HepG2 (cell line): Measurements from ENCODE around the gene AKR1A1. TPM values are rescaled to one million over a fixed set of nuclear protein-coding genes. Genes with fewer than 3 reads are reported as not detected.

Experiments used
- ATAC-seq: fragments of 200-7000 bp; cut with Tn5 transposase; 3 replicates; pipeline ENCODE4 v1.9.1; 2020; ENCODE audit warnings: mild to moderate bottlenecking, moderate library complexity
- BruUV-seq: library from RNA; stranded (reverse); fragments of 400-500 nt; replicated peaks from 2 replicates; lab custom pipeline; 2021; lab: Mats Ljungman, UMichigan
- CTCF ChIA-PET: fragments of 300-600 bp; formaldehyde crosslinking; extraction: SDS; loops from one replicate; lab custom pipeline; 2021; ENCODE audit warnings: low total read pairs, inconsistent platforms, low intra/inter-chr PET ratio; lab: Yijun Ruan, JAX
- POLR2A ChIA-PET: fragments of 350-600 bp; sonication (Branson Sonifier 250); formaldehyde crosslinking; loops from one replicate; lab custom pipeline; 2020; ENCODE audit warnings: antibody characterized with exemption, inconsistent platforms; lab: Yijun Ruan, JAX
- DNase-seq: peaks from one replicate; pipeline ENCODE4 v3.0.0-alpha.2; 2015; ENCODE audit warnings: low spot score
- FAIRE-seq: peaks from 3 replicates; lab custom pipeline; 2011; peaks lifted over from hg19 to GRCh38; lab: Jason Lieb, UNC
- H2AFZ ChIP-seq: one replicate; pipeline ENCODE4 v1.6.1; 2011; ENCODE audit warnings: low read length, inconsistent platforms
- H3K27ac ChIP-seq: fragments of 300-600 bp; 3 replicates; pipeline ENCODE4 v1.8.0; 2011; ENCODE audit warnings: mixed run types, mild to moderate bottlenecking, mixed read lengths, low read length, inconsistent platforms; ENCODE audit not compliant: insufficient read depth; ENCODE audit errors: extremely low read length
- H3K27me3 ChIP-seq, 2 experiments: fragments of 200-600 bp in 1 of 2; 2 replicates in 1 of 2; 3 replicates in 1 of 2; pipeline versions ENCODE4 v1.6.0 to v1.8.0; 2011; ENCODE audit warnings: low read length in 2 of 2, mild to moderate bottlenecking in 2 of 2, moderate library complexity in 2 of 2, inconsistent platforms in 1 of 2; ENCODE audit not compliant: insufficient read depth in 2 of 2, control insufficient read depth in 1 of 2
- H3K36me3 ChIP-seq, 2 experiments: fragments of 200-600 bp in 1 of 2; replicated peaks in 1 of 2; 2 replicates in 1 of 2; 3 replicates in 1 of 2; pipeline versions ENCODE4 v1.5.1 to v1.8.0; 2011; ENCODE audit warnings: low read length in 2 of 2, inconsistent platforms in 1 of 2; ENCODE audit not compliant: insufficient read depth in 2 of 2, control insufficient read depth in 1 of 2
- H3K4me1 ChIP-seq: 2 replicates; pipeline ENCODE4 v1.5.1; 2012; ENCODE audit warnings: low read length, inconsistent platforms; ENCODE audit not compliant: insufficient read depth
- H3K4me2 ChIP-seq: 2 replicates; pipeline ENCODE4 v1.6.0; 2011; ENCODE audit warnings: low read depth, low read length, inconsistent platforms
- H3K4me3 ChIP-seq, 3 experiments: fragments of 200-600 bp in 1 of 3; sonication (generic), shearing (Covaris generic) in 1 of 3; replicated peaks in 1 of 3; 2 replicates each; pipeline ENCODE4 v1.5.1; 2011 to 2016; ENCODE audit warnings: low read length in 3 of 3, inconsistent platforms in 2 of 3, low read depth in 2 of 3, mild to moderate bottlenecking in 2 of 3, control low read depth in 1 of 3, mixed read lengths in 1 of 3; ENCODE audit not compliant: insufficient read depth in 1 of 3
- H3K79me2 ChIP-seq: one replicate; pipeline ENCODE4 v1.6.1; 2011; ENCODE audit warnings: low read length, inconsistent platforms; ENCODE audit not compliant: insufficient read depth
- H3K9ac ChIP-seq: 2 replicates; pipeline ENCODE4 v1.6.0; 2011; ENCODE audit warnings: mild to moderate bottlenecking, low read depth, low read length, inconsistent platforms; ENCODE audit not compliant: insufficient read depth
- H3K9me3 ChIP-seq: 2 replicates; pipeline ENCODE4 v1.5.1; 2012; ENCODE audit warnings: mild to moderate bottlenecking, low read length
- H4K20me1 ChIP-seq: 2 replicates; pipeline ENCODE4 v1.6.0; 2011; ENCODE audit warnings: inconsistent platforms, mild to moderate bottlenecking, low read length, moderate library complexity; ENCODE audit not compliant: insufficient read depth
- JUN ChIP-seq: sonication (generic); formaldehyde crosslinking; IDR thresholded peaks from 2 replicates; pipeline ENCODE4 v1.4.0; 2020; ENCODE audit warnings: mild to moderate bottlenecking, missing genetic modification reagents
- MYC ChIP-seq: sonication (generic); formaldehyde crosslinking; IDR thresholded peaks from 2 replicates; pipeline ENCODE4 v1.9.0; 2021; ENCODE audit warnings: missing genetic modification reagents, borderline replicate concordance
- NFE2L2 ChIP-seq: fragments of 150-350 bp; IDR thresholded peaks from 2 replicates; pipeline ENCODE4 v1.6.1; 2014; ENCODE audit warnings: low read length
- SP2 ChIP-seq: sonication (generic); formaldehyde crosslinking; IDR thresholded peaks from 2 replicates; pipeline ENCODE4 v1.5.1; 2020; ENCODE audit warnings: mild to moderate bottlenecking, missing genetic modification reagents
- TCF7 ChIP-seq: sonication (generic); IDR thresholded peaks from 2 replicates; pipeline ENCODE4 v1.6.1; 2016; ENCODE audit warnings: antibody characterized with exemption, low read depth
- ZBTB42 ChIP-seq: sonication (generic); formaldehyde crosslinking; IDR thresholded peaks from 2 replicates; pipeline ENCODE4 v1.5.0; 2020; ENCODE audit warnings: mild to moderate bottlenecking, missing genetic modification reagents
- ZIK1 ChIP-seq: sonication (generic); formaldehyde crosslinking; IDR thresholded peaks from 2 replicates; pipeline ENCODE4 v1.5.0; 2020; ENCODE audit warnings: mild to moderate bottlenecking, low read depth, missing genetic modification reagents, borderline replicate concordance
- ZNF431 ChIP-seq: sonication (generic); formaldehyde crosslinking; IDR thresholded peaks from 2 replicates; pipeline ENCODE4 v1.9.0; 2022; ENCODE audit warnings: missing genetic modification reagents, low read depth, mild to moderate bottlenecking, borderline replicate concordance
- ZNF530 ChIP-seq: sonication (generic); formaldehyde crosslinking; IDR thresholded peaks from 2 replicates; pipeline ENCODE4 v1.5.0; 2020; ENCODE audit warnings: low read depth, mild to moderate bottlenecking, missing genetic modification reagents
- ZNF546 ChIP-seq: sonication (generic); formaldehyde crosslinking; conservative IDR thresholded peaks from 2 replicates; pipeline ENCODE4 v1.8.1; 2023; ENCODE audit warnings: mild to moderate bottlenecking, missing genetic modification reagents
- ZNF740 ChIP-seq: sonication (generic); formaldehyde crosslinking; IDR thresholded peaks from 2 replicates; pipeline ENCODE4 v1.4.0; 2020; ENCODE audit warnings: missing genetic modification reagents
- WGBS: methylation state at CpG from one replicate; pipeline ENCODE4 v1.1.6; 2017; ENCODE audit warnings: low lambda C conversion rate; 5-methylcytosine and 5-hydroxymethylcytosine counted together
- in situ Hi-C: cut with HindIII; loops from 2 replicates; pipeline ENCODE4 v1.10.0; 2017; ENCODE audit warnings: low pct_unique_long_range_greater_than_20kb; ENCODE audit not compliant: extremely low pct_ligation_motif_present
- intact Hi-C: fragments of 100-400 bp; cut with micrococcal nuclease; formaldehyde crosslinking; loops from one replicate; pipeline ENCODE4 v1.10.0; 2022; ENCODE audit not compliant: unreplicated experiment
- polyA plus RNA-seq, 8 experiments: library from polyadenylated mRNA; depleted of rRNA in 3 of 8; stranded (reverse) in 7 of 8; unstranded in 1 of 8; fragments of >200 nt; fragmentation: Illumina TruSeq in 4 of 8; extraction: Trizol in 4 of 8; gene quantifications; 2 replicates each; pipeline versions ENCODE4 v1.2.1 to v1.2.3, GENCODE V29; 2011 to 2016; ENCODE audit warnings: low read depth in 4 of 8, missing spikeins in 1 of 8, mixed read lengths in 1 of 8; ENCODE audit not compliant: insufficient read depth in 1 of 8
- total RNA-seq, 5 experiments: library from RNA; depleted of rRNA; stranded (reverse); fragments of >200 nt; fragmentation: Illumina TruSeq; extraction: Trizol; gene quantifications; 2 replicates each; pipeline ENCODE4 v1.2.3, GENCODE V29; 2016; ENCODE audit warnings: low read depth in 1 of 5
- TF ChIP-seq, protein P1 (sequence below): sonication (generic); formaldehyde crosslinking; IDR thresholded peaks from 2 replicates; pipeline ENCODE4 v1.9.0; 2021; ENCODE audit warnings: missing genetic modification reagents, borderline replicate concordance
- TF ChIP-seq, protein P2 (sequence below): fragments of 450-650 bp; IDR thresholded peaks from 2 replicates; pipeline ENCODE4 v1.6.1; 2016

AKR1A1 gene
- total and polyA plus RNA-seq, 2 of the 13 experiments (the other 11 are each of a cell fraction or from before 2014, with no cell fraction given) = 181 to 217 TPM

DNA sequence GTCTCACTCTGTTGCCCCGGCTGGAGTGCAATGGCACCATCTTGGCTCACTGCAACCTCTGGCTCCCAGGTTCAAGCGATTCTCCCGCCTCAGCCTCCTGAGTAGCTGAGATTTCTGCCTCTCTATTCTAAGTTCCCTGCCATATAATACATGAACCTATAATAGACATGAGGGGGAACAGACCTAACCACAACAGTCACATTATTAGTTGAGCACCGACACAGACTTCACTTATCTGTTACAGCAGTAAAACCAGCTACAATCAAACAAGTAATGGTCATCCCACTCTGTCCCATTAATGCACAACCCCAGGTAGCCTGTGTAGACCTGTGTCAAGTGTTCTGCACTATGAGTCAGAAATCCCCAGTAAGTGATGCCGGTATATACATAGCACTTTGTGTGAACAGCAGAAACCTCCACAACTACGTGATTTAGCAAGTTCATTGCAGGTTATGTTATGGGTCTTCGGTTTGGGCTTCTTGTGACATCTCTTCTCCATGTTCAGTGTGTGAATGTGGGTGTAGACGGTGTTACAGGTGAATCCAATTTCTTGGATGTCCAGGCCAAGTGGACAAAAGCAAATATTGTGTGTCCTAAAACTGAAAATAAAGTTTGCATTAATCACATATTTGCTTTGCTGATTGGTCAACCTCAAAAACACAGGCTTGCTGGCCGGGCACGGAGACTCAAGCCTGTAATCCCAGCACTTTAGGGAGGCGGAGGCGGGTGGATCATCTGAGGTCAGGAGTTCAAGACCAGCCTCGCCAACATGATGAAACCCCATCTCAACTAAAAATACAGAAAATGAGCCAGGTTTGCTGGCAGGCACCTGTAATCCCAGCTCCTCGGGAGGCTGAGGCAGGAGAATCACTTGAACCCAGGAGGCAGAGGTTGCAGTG, 46.9 kb upstream of the AKR1A1 start:
- H3K27me3 ChIP-seq = no peaks in the 10 kb centered on the region; a peak in 1 of 5 replicates
- H3K27ac ChIP-seq = no peak overlapping the region
- ATAC-seq = no peak
- H4K20me1 ChIP-seq = peaks cover 10% of the 10 kb centered on the region
- no peaks in the 10 kb centered on the region for H3K9me3 ChIP-seq
- FAIRE-seq = no peak
- in situ Hi-C loops = no loop called here
- TF ChIP-seq ZBTB42 (no peak), MYC (CRISPR knock-in tag) (no peak), NFE2L2 (no peak), ZIK1 (no peak), JUN (CRISPR knock-in tag) (no peak), ZNF431 (no peak), ZNF740 (no peak), ZNF530 (CRISPR knock-in tag) (no peak), ZNF546 (CRISPR knock-in tag) (no peak), SP2 (no peak), TCF7 (no peak)
- TF ChIP-seq, protein P1, sequence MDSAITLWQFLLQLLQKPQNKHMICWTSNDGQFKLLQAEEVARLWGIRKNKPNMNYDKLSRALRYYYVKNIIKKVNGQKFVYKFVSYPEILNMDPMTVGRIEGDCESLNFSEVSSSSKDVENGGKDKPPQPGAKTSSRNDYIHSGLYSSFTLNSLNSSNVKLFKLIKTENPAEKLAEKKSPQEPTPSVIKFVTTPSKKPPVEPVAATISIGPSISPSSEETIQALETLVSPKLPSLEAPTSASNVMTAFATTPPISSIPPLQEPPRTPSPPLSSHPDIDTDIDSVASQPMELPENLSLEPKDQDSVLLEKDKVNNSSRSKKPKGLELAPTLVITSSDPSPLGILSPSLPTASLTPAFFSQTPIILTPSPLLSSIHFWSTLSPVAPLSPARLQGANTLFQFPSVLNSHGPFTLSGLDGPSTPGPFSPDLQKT (CRISPR knock-in tag) = no peak
- TF ChIP-seq, protein P2, sequence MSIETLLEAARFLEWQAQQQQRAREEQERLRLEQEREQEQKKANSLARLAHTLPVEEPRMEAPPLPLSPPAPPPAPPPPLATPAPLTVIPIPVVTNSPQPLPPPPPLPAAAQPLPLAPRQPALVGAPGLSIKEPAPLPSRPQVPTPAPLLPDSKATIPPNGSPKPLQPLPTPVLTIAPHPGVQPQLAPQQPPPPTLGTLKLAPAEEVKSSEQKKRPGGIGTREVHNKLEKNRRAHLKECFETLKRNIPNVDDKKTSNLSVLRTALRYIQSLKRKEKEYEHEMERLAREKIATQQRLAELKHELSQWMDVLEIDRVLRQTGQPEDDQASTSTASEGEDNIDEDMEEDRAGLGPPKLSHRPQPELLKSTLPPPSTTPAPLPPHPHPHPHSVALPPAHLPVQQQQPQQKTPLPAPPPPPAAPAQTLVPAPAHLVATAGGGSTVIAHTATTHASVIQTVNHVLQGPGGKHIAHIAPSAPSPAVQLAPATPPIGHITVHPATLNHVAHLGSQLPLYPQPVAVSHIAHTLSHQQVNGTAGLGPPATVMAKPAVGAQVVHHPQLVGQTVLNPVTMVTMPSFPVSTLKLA = no peak
- H3K79me2 ChIP-seq = peaks cover 31% of the 10 kb centered on the region
- H3K36me3 ChIP-seq = peaks cover 4 to 6% of the 10 kb centered on the region in 2 experiments
- peaks cover 55% of the 10 kb centered on the region for H3K4me1 ChIP-seq
- H3K4me2 ChIP-seq = no peak overlapping the region
- intact Hi-C loops = no loop called here
- H2AFZ ChIP-seq = no peak overlapping the region
- no peak overlapping the region for H3K4me3 ChIP-seq
- ChIA-PET POLR2A (interaction anchor here (0.6 kb wide), 1 partner anchor 739 kb away, joined by 3 read pairs; no protein-coding TSS in a partner anchor), CTCF (no interaction called here)
- H3K9ac ChIP-seq = no peak overlapping the region
- DNase-seq = no peak
- 92% methylated on average over 14 of the region's 14 CpGs for WGBS
- no TSS peak for BruUV-seq
